Gastroesophageal sphincter (tissue), 4 donors: Measurements from ENCODE around the gene SLC9A8. TPM values are rescaled to one million over a fixed set of nuclear protein-coding genes. Genes with fewer than 3 reads are reported as not detected.

Source experiments
- ATAC-seq: fragments of 150-250 bp; one replicate; pipeline ENCODE4 v1.9.1; 2016; ENCODE audit warnings: mild to moderate bottlenecking, moderate library complexity
- H3K27ac ChIP-seq, 4 donors: fragments of 200-600 bp; sonication (generic) in 3 of 4; 1 replicate in 3 of 4; 2 replicates in 1 of 4; pipeline ENCODE4 v1.5.1; 2016 to 2019
- H3K27me3 ChIP-seq: fragments of 200-600 bp; sonication (generic); one replicate; pipeline ENCODE4 v1.5.1; 2019
- H3K36me3 ChIP-seq, 2 donors: fragments of 200-600 bp; sonication (generic); one replicate each; pipeline ENCODE4 v1.5.1; 2019; ENCODE audit warnings: control low read depth in 1 of 2
- H3K4me1 ChIP-seq, 3 donors: fragments of 200-600 bp; sonication (generic); 1 replicate in 2 of 3; 2 replicates in 1 of 3; pipeline ENCODE4 v1.5.1; 2016 to 2019; ENCODE audit warnings: control low read depth in 2 of 3
- H3K4me3 ChIP-seq, 2 donors: fragments of 200-600 bp; sonication (generic); one replicate each; pipeline ENCODE4 v1.5.1; 2019; ENCODE audit warnings: mild to moderate bottlenecking in 1 of 2, moderate library complexity in 1 of 2
- H3K9me3 ChIP-seq, 3 donors: fragments of 200-600 bp; sonication (generic); one replicate each; pipeline ENCODE4 v1.5.1; 2017 to 2019; ENCODE audit warnings: control low read depth in 2 of 3
- CTCF ChIP-seq, 4 experiments: fragments of 200-600 bp in 2 of 4; fragments of 450-650 bp in 2 of 4; sonication (generic) in 1 of 4; IDR thresholded peaks; one replicate each; pipeline ENCODE4 v1.5.1; 2017 to 2019; ENCODE audit warnings: antibody characterized with exemption in 4 of 4, mild to moderate bottlenecking in 2 of 4, moderate library complexity in 2 of 4
- EP300 ChIP-seq: sonication (generic); formaldehyde crosslinking; IDR thresholded peaks from one replicate; pipeline ENCODE4 v1.6.1; 2017; ENCODE audit warnings: antibody characterized with exemption, mild to moderate bottlenecking
- POLR2A ChIP-seq, 2 donors: fragments of 450-650 bp; IDR thresholded peaks; one replicate each; pipeline ENCODE4 v1.6.1; 2017; ENCODE audit warnings: antibody characterized with exemption in 2 of 2, mild to moderate bottlenecking in 2 of 2, moderate library complexity in 1 of 2
- POLR2AphosphoS5 ChIP-seq: sonication (generic); formaldehyde crosslinking; IDR thresholded peaks from one replicate; pipeline ENCODE4 v1.6.1; 2017; ENCODE audit warnings: antibody characterized with exemption
- WGBS, 2 donors: methylation state at CpG; one replicate each; pipeline ENCODE4 v1.1.5; 2018; ENCODE audit warnings: low coverage in 1 of 2; 5-methylcytosine and 5-hydroxymethylcytosine counted together
- total RNA-seq, 4 donors: library from RNA; depleted of rRNA; stranded (reverse); fragments of >200 nt; gene quantifications; one replicate each; pipeline ENCODE4 v1.1.0, GENCODE V29; 2016

SLC9A8 gene
- total RNA-seq, 4 donors from 2014 or later = 4.7 to 9.3 (median 7.5) TPM

DNA sequence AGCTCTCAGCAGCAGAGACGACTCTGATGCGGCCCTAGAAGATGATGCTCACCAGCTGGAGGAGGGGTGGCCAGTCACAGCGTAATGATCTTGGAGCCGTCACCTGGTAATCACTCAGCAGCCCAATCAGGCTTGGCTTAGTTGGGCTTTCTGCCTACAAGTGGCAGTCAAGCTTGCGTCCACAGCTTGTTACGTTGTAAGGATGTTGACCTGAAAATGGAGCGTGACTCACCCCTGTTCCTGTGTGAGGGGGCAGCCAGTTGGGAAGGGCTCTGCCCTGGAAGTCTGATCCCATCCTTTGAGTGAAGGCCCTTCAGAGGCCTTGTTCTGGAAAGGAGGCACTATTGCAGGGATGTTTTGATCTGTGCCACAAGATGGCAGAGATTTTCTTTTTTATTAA lies 52.9 kb downstream of the SLC9A8 start:
- ATAC-seq = no peak
- peaks cover 0 to 18% (median 0%) of the 10 kb centered on the region in 3 donors for H3K4me1 ChIP-seq
- no peak for TF ChIP-seq POLR2AphosphoS5
- TF ChIP-seq CTCF (IDR thresholded peaks at IDR 0.05) = no peak
- no peak for TF ChIP-seq POLR2A (IDR thresholded peaks at IDR 0.05)
- TF ChIP-seq EP300 = no peak
- peaks cover 0 to 89% of the 10 kb centered on the region in 2 donors for H3K36me3 ChIP-seq
- H3K9me3 ChIP-seq = no peaks in the 10 kb centered on the region
- no peak overlapping the region for H3K27ac ChIP-seq
- no peak overlapping the region for H3K4me3 ChIP-seq
- 79% methylated on average over 6 of the region's 7 CpGs; no CpG with 5 or more reads in 1 of the 2 donors for WGBS, 2 donors
- H3K27me3 ChIP-seq = no peaks in the 10 kb centered on the region

GRCh38 chr20:49866051-49866450 lies 53.4 kb downstream of the SLC9A8 start:
- Histone ChIP-seq H3K27me3 (no peaks in the 10 kb centered on the region), H3K36me3 (peaks cover 0 to 88% of the 10 kb centered on the region in 2 donors), H3K9me3 (no peaks in the 10 kb centered on the region), H3K4me3 (no peak overlapping the region), H3K4me1 (peaks cover 0 to 18% (median 0%) of the 10 kb centered on the region in 3 donors), H3K27ac (no peak overlapping the region)
- no peak for ATAC-seq
- no peak for TF ChIP-seq CTCF (IDR thresholded peaks at IDR 0.05)
- 87 to 95% methylated on average over 7 to 8 of the region's 8 CpGs for WGBS, 2 donors

DNA sequence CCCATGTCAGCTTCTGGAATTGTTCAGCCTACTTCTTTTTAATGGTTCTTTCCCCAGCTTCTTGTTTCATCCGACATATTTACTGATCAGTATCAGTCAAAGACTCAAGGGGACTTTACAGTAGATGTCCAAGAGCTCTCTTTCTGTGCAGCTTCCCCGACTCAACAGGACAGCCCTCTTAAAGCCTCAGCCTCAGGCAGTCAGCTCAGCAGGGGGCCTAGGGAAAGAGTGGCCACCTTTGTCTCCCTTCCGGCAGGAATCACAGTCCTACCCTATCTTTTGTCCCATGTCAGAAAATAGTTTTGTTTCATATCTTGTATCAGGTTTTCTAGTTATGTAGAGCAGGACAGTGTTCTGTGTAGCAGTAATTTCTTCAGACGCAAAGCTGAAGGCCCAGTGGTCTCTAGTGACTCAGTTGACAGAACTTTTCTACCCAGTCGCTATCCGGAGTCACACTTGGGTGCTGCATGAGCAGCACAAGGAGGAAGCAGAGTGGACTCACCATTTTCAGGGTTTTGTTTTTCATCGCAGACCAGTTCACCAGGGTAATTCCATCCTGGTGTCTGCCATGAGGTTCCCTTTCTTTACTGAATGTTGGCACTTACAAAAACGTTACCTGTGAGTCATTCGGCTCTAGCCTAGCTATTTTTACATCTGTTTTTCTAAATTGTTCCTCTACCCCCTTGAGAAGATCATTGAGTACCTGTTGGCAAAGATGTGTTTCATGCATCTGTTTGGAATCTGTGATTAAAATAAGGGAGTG lies 55.0 kb downstream of the SLC9A8 start:
- no peak for ATAC-seq
- Histone ChIP-seq H3K27ac (no peak overlapping the region), H3K4me3 (no peak overlapping the region), H3K4me1 (peaks cover 0 to 18% (median 0%) of the 10 kb centered on the region in 3 donors), H3K36me3 (peaks cover 0 to 85% of the 10 kb centered on the region in 2 donors), H3K9me3 (no peaks in the 10 kb centered on the region), H3K27me3 (no peaks in the 10 kb centered on the region)
- 72 to 75% methylated on average over 6 to 7 of the region's 9 CpGs for WGBS, 2 donors
- TF ChIP-seq EP300 (no peak), POLR2A (IDR thresholded peaks at IDR 0.05) (no peak), POLR2AphosphoS5 (no peak), CTCF (IDR thresholded peaks at IDR 0.05) (no peak)

DNA sequence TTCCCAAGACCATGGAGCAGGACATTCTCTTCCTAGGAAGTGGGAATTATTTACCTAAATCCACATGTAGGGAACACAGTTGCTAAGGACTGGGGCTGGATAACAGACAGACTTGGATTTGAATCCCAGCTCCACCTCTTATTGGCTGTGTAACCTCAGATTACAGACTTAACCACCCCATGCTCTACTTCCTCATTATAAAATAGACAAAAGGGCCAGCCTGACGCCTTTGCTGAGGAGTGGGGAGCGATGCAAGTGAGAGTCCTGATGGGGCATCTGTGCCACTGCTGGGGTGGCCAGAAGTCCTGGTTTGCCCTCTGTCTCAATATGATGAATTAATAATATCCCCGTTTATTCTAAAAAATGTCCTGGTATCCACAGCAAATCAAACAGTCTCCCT lies 55.9 kb downstream of the SLC9A8 start:
- H3K27me3 ChIP-seq = no peaks in the 10 kb centered on the region
- no peak overlapping the region for H3K27ac ChIP-seq
- peaks cover 0 to 84% of the 10 kb centered on the region in 2 donors for H3K36me3 ChIP-seq
- 65 to 67% methylated on average over 2 to 3 of the region's 3 CpGs for WGBS, 2 donors
- H3K4me1 ChIP-seq = peaks cover 0 to 18% (median 0%) of the 10 kb centered on the region in 3 donors
- ATAC-seq = no peak
- H3K4me3 ChIP-seq = no peak overlapping the region
- no peaks in the 10 kb centered on the region for H3K9me3 ChIP-seq
- TF ChIP-seq POLR2AphosphoS5 (no peak), POLR2A (IDR thresholded peaks at IDR 0.05) (no peak), EP300 (no peak), CTCF (IDR thresholded peaks at IDR 0.05) (no peak)

DNA sequence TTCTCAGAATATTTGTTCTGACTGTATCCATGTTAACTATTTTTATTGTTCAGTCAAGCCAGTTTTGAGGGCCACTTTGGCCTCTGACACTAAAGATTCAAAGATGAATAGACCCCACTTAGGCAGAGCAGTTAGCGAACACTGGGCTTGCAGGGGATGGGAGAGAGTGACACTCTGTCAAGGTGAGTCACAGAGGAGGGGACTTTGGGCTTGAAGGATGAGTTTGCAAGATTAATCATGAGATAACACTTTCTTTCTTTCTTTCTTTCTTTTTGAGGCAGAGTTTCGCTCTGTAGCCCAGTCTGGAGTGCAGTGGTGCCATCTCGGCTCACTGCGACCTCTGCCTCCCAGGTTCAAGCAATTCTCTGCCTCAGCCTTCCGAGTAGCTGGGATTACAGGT lies 56.3 kb downstream of the SLC9A8 start:
- WGBS, 2 donors = 87 to 100% methylated on average over 1 to 5 of the region's 5 CpGs
- TF ChIP-seq CTCF (IDR thresholded peaks at IDR 0.05) (no peak), EP300 (no peak), POLR2A (IDR thresholded peaks at IDR 0.05) (no peak), POLR2AphosphoS5 (no peak)
- H3K4me1 ChIP-seq = peaks cover 0 to 18% (median 0%) of the 10 kb centered on the region in 3 donors
- H3K9me3 ChIP-seq = no peaks in the 10 kb centered on the region
- no peak overlapping the region for H3K4me3 ChIP-seq
- ATAC-seq = no peak
- H3K27ac ChIP-seq = no peak overlapping the region
- H3K36me3 ChIP-seq = peaks cover 0 to 79% of the 10 kb centered on the region in 2 donors
- no peaks in the 10 kb centered on the region for H3K27me3 ChIP-seq
